ENCODE data around the gene CDH4. TPM values are rescaled to one million over a fixed set of nuclear protein-coding genes. Genes with fewer than 3 reads are reported as not detected.
A peak's percentile ranks its signal among the peaks of the same experiment; 100 is the strongest.

CDH4 gene
- polyA plus RNA-seq, 6 donors from 2014 or later, result not detected

- ATAC-seq (ENCODE audit: low read depth in 2 of 2) (no peak), DNase-seq (no peak)
- Mint-ChIP-seq H3K4me3 (peak overlapping the region in 1 of 8 donors; percentile 15), H3K27me3 (no peaks in the 10 kb centered on the region), H3K4me1 (no peaks in the 10 kb centered on the region), H3K9me3 (peaks cover 0 to 4% (median 3%) of the 10 kb centered on the region in 7 donors), H3K36me3 (no peaks in the 10 kb centered on the region), H3K27ac (no peak overlapping the region)
Measured at GRCh38 chr20:61372137-61373054, 120.3 kb downstream of the CDH4 start.

- no peaks in the 10 kb centered on the region for H3K27me3 Mint-ChIP-seq
- no peak overlapping the region for H3K27ac Mint-ChIP-seq
- H3K9me3 Mint-ChIP-seq, result peaks cover 0 to 4% (median 3%) of the 10 kb centered on the region in 7 donors
- no peak overlapping the region for H3K4me3 Mint-ChIP-seq
- no peaks in the 10 kb centered on the region for H3K36me3 Mint-ChIP-seq
- DNase-seq (no peak), ATAC-seq (ENCODE audit: low read depth in 2 of 2) (no peak)
- H3K4me1 Mint-ChIP-seq, result no peaks in the 10 kb centered on the region
Measured at GRCh38 chr20:61373055-61373399, 121.0 kb downstream of the CDH4 start.

- no peaks in the 10 kb centered on the region for H3K36me3 Mint-ChIP-seq
- DNase-seq, result no peak
- H3K4me3 Mint-ChIP-seq, result no peak overlapping the region
- ATAC-seq (ENCODE audit: low read depth in 2 of 2), result no peak
- peaks cover 0 to 8% (median 2%) of the 10 kb centered on the region in 7 donors for H3K9me3 Mint-ChIP-seq
- no peaks in the 10 kb centered on the region for H3K27me3 Mint-ChIP-seq
- H3K27ac Mint-ChIP-seq, result no peak overlapping the region
- H3K4me1 Mint-ChIP-seq, result no peaks in the 10 kb centered on the region
Measured at GRCh38 chr20:61373956-61374545, 122.0 kb downstream of the CDH4 start.

- no peaks in the 10 kb centered on the region for H3K4me1 Mint-ChIP-seq
- peaks cover 0 to 8% (median 3%) of the 10 kb centered on the region in 7 donors for H3K9me3 Mint-ChIP-seq
- H3K36me3 Mint-ChIP-seq, result no peaks in the 10 kb centered on the region
- DNase-seq, result no peak
- H3K4me3 Mint-ChIP-seq, result no peak overlapping the region
- no peaks in the 10 kb centered on the region for H3K27me3 Mint-ChIP-seq
- no peak for ATAC-seq (ENCODE audit: low read depth in 2 of 2)
- H3K27ac Mint-ChIP-seq, result no peak overlapping the region
Measured at GRCh38 chr20:61376541-61377240, 124.6 kb downstream of the CDH4 start.

- Mint-ChIP-seq H3K9me3 (peaks cover under 1 to 11% (median 2%) of the 10 kb centered on the region in 7 donors), H3K27ac (no peak overlapping the region), H3K36me3 (no peaks in the 10 kb centered on the region), H3K4me3 (no peak overlapping the region), H3K4me1 (no peaks in the 10 kb centered on the region), H3K27me3 (no peaks in the 10 kb centered on the region)
- ATAC-seq (ENCODE audit: low read depth in 2 of 2) (no peak), DNase-seq (no peak)
Measured at GRCh38 chr20:61378694-61379355, 126.8 kb downstream of the CDH4 start.

GRCh38 chr20:61379898-61380544 lies 128.0 kb downstream of the CDH4 start:
- H3K27ac Mint-ChIP-seq, result no peak overlapping the region
- H3K9me3 Mint-ChIP-seq, result peaks cover 0 to 13% (median 3%) of the 10 kb centered on the region in 7 donors
- H3K36me3 Mint-ChIP-seq, result no peaks in the 10 kb centered on the region
- H3K4me1 Mint-ChIP-seq, result no peaks in the 10 kb centered on the region
- no peak for ATAC-seq (ENCODE audit: low read depth in 2 of 2)
- DNase-seq, result no peak
- no peaks in the 10 kb centered on the region for H3K27me3 Mint-ChIP-seq
- H3K4me3 Mint-ChIP-seq, result no peak overlapping the region

GRCh38 chr20:61380545-61380915 lies 128.5 kb downstream of the CDH4 start:
- Mint-ChIP-seq H3K27ac (no peak overlapping the region), H3K4me3 (no peak overlapping the region), H3K9me3 (peaks cover 0 to 15% (median 3%) of the 10 kb centered on the region in 7 donors), H3K4me1 (no peaks in the 10 kb centered on the region), H3K27me3 (no peaks in the 10 kb centered on the region), H3K36me3 (no peaks in the 10 kb centered on the region)
- DNase-seq (no peak), ATAC-seq (ENCODE audit: low read depth in 2 of 2) (no peak)

GRCh38 chr20:61382194-61382593 lies 130.1 kb downstream of the CDH4 start:
- Mint-ChIP-seq H3K27me3 (peaks cover under 1 to 4% (median 3%) of the 10 kb centered on the region in 3 donors), H3K36me3 (no peaks in the 10 kb centered on the region), H3K4me1 (no peaks in the 10 kb centered on the region), H3K27ac (no peak overlapping the region), H3K9me3 (peaks cover 2 to 19% (median 5%) of the 10 kb centered on the region in 7 donors), H3K4me3 (no peak overlapping the region)
- ATAC-seq (ENCODE audit: low read depth in 2 of 2) (no peak), DNase-seq (no peak)

GRCh38 chr20:61385296-61385695 lies 133.2 kb downstream of the CDH4 start:
- DNase-seq (no peak), ATAC-seq (ENCODE audit: low read depth in 2 of 2) (no peak)
- H3K27ac Mint-ChIP-seq, result no peak overlapping the region
- peaks cover 5 to 26% (median 11%) of the 10 kb centered on the region in 7 donors for H3K9me3 Mint-ChIP-seq
- no peaks in the 10 kb centered on the region for H3K36me3 Mint-ChIP-seq
- peak overlapping the region in 1 of 8 donors; percentile 20 for H3K4me3 Mint-ChIP-seq
- no peaks in the 10 kb centered on the region for H3K4me1 Mint-ChIP-seq
- peaks cover 4 to 10% (median 6%) of the 10 kb centered on the region in 3 donors for H3K27me3 Mint-ChIP-seq

- Mint-ChIP-seq H3K36me3 (no peaks in the 10 kb centered on the region), H3K4me1 (no peaks in the 10 kb centered on the region), H3K4me3 (no peak overlapping the region), H3K27ac (no peak overlapping the region), H3K27me3 (peaks cover 4 to 10% (median 6%) of the 10 kb centered on the region in 3 donors), H3K9me3 (peaks cover 5 to 26% (median 11%) of the 10 kb centered on the region in 7 donors)
- ATAC-seq (ENCODE audit: low read depth in 2 of 2) (no peak), DNase-seq (no peak)
Measured at GRCh38 chr20:61385731-61386130, 133.7 kb downstream of the CDH4 start.

GRCh38 chr20:61387204-61387953 lies 135.3 kb downstream of the CDH4 start:
- Mint-ChIP-seq H3K36me3 (no peaks in the 10 kb centered on the region), H3K4me3 (no peak overlapping the region), H3K4me1 (no peaks in the 10 kb centered on the region), H3K27me3 (peaks cover 4 to 10% (median 6%) of the 10 kb centered on the region in 3 donors), H3K27ac (no peak overlapping the region), H3K9me3 (peaks cover 6 to 26% (median 7%) of the 10 kb centered on the region in 7 donors)
- no peak for DNase-seq
- ATAC-seq (ENCODE audit: low read depth in 2 of 2), result no peak

GRCh38 chr20:61387954-61388348 lies 135.9 kb downstream of the CDH4 start:
- Mint-ChIP-seq H3K4me1 (no peaks in the 10 kb centered on the region), H3K27me3 (peaks cover 4 to 10% (median 6%) of the 10 kb centered on the region in 3 donors), H3K27ac (no peak overlapping the region), H3K9me3 (peaks cover 6 to 22% (median 7%) of the 10 kb centered on the region in 7 donors), H3K4me3 (no peak overlapping the region), H3K36me3 (no peaks in the 10 kb centered on the region)
- DNase-seq (no peak), ATAC-seq (ENCODE audit: low read depth in 2 of 2) (no peak)
